ENCODE results near the gene ARL3.
A peak's percentile ranks its signal among the peaks of the same experiment; 100 is the strongest.
"Not testable (repeated sequence)": the region's sequence is repeated elsewhere in the genome, so short reads cannot be mapped to it uniquely, and the experiment has no call there.

Gene ARL3

DNA sequence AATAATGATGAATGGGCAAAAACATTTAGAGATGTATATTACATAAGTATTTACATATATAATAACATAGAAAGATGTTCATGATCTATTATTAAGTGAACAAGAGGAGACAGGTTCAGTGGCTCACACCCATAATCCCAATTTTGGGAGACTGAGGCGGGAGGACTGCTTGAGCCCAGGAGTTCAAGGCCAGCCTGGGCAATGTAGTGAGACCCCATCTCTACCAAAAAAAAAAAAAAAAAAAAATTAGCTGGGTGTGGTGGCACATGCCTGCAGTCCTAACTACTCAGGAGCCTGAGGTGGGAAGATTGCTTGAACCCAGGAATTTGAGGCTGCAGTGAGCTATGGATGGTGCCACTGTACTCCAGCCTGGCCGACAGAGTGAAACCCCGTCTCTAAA lies 12.4 kb downstream of the ARL3 start:
- DNase-seq = no peak

DNA sequence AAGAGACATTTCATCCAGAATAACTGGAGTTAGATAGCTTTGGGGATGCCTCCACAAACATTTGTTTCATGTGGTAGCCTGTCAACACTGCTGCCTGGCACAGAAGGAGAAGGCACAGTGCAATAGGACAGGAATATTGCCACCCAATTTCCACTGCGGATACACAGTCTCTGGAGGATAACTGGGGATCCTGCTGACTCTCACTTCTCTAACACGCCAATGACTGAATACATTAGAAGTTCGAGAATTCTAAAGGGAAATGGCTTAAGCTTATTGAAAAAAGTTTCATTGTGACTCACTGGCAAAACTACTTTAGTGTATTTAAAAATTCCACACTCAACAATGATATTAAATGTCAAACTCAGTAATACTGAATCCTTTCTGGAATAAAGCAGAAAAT lies 12.9 kb downstream of the ARL3 start:
- DNase-seq = peak; percentile 52

DNA sequence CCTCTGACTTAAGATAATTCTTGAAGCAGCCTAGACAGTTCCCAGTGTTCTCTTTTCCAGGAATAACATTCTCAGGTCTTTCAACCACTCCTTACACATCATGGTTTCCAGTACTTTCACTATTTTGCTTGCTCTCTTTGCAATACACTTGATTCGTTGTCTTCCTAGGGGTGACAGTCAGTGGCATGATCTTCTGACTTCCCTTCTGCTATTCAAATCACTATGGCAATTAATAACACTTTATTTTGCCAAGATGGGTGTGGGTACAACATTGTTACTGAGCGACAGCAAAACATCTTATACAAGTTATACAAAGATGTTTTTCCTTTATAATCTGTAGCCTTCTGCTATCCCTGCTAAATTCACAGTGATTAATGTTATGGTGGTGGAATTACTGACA lies 15.3 kb downstream of the ARL3 start:
- no peak for DNase-seq

DNA sequence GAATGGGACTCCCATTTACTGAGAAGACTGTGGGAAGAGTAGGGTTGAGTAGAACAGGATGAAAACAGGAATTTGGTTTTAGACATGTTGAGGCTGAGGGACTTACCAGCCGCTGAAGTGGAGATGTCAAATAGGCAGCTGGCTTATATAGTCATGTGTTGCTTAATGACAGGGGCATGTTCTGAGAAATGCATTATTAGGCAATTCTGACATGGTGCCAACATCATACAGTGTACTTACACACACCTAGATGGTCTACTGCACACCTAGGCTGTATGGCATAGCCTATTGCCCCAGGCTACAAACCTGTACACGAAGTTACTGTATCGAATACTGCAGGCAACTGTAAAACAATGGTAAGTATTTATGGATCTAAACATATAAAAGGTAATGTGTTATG lies 17.5 kb downstream of the ARL3 start:
- DNase-seq = no peak

DNA sequence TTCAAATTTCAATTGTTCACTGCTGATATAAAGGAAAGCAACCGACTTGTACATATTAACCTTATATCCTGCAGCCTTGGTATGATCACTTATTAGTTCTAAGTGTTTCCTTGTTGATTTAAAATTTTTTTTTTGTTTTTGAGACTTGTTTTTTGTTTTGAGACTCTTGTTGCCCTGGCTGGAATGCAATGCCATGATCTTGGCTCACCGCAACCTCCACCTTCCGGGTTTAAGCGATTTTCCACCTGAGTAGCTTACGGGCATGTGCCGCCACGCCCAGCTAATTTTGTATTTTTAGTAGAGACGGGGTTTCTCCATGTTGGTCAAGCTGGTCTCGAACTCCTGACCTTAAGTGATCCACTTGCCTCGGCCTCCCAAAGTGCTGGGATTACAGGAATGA lies 18.8 kb downstream of the ARL3 start:
- not testable (repeated sequence) for DNase-seq

DNA sequence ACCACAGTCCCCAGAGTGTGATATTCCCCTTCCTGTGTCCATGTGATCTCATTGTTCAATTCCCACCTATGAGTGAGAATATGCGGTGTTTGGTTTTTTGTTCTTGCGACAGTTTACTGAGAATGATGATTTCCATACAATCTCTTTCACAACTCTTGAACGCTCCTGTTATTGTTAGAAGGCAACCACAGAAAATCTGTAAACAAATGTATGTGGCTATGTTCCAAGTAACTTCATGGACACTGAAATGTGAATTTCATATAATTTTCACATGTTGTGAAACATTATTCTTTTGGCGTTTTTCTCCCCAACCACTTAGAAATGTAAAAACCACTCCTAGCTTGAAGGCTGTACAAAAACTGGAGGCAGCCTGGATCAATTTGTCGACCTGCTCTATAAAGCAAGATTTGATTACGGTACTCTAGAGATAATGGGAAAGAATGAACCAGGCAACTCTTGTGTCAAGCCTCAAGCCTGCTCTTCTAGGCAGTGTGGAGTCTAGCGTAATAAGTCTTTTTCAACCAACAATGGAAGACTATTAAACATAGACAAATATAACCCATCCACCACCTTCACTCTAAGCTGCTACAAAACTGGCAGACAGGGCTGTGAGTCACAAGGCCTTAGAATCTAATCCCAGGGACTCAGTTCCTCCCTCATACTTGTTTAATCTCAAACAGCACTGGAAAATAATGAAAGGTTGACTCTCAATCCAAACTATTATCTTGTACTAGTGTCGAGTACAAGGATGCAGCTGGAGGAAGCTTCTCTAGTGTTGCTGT lies 22.7 kb downstream of the ARL3 start:
- no peak for DNase-seq

DNA sequence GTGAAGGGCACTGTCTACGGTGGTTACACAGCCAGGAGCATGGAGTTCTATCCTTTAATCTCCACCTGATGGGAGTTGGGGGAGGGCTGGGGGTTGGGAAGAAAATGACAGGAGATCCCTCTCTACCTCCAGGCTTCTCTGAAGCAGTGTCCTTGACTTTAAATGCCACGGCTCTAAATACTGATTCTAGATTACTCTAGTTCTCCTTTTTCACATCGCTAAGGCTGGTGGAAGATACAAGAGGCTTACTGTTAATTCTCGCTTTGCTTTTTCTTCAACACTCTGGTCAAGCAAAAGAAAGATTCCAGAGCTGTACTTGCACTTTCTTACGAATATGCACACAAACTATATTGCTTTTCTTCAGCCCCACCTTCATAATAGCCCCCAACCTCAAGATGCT lies 30.5 kb downstream of the ARL3 start:
- DNase-seq = no peak

DNA sequence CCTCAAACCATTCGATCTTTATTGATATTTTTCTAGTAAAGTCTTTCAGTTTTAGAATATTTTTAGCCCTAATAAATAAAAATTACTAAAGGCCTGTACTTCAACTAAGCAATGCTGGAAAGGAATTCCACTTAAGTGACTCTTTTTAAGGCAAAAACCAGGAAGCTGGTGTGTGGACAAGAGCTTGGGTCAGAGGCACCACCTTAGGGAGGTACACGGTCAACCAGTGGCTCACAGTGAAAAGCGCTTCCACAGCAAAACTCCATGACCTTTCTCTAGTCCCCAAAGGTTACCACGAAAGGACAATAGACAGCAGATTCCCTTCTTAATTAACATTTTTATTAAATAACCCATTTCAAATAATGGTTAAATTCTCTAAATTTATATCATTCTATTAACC lies 31.2 kb downstream of the ARL3 start:
- DNase-seq = no peak

DNA sequence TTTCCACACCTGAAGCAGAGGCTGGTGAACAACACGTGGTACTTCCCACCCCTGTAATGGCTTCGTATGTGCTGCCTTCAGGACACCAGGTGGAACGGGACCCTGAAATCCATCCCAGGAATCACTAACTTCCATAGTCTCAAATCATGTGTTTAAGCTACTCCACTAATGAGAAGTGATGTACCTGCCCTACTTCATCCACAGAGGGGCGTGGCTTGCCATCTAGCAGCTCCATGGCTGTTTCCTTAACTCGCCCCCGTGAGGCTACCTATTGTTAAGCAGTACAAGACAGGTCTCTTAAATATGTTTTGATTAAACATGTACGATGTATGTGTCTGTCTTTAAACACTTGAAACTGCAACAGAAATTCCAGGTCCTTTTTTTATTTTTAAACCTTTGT lies 31.8 kb downstream of the ARL3 start:
- no peak for DNase-seq

DNA sequence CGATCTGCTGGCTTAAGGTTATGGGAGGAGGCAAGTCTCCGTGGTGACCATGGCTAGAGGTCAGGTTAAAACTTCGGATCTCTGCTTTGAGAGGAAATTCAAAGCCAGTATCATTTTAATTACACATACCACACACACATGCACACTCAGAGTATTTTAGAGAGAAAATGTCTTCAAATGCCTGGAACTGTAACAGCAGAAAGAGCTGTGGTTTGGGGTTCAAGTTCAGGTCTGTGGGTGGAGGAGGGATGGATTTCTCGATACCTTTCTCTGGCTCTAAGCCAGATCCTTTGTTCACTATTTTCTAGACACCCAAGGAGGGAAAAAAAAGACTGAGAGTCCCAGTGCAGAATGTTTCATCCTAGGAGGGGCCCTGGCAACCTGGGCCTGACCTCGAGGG lies 32.5 kb downstream of the ARL3 start:
- DNase-seq = no peak

DNA sequence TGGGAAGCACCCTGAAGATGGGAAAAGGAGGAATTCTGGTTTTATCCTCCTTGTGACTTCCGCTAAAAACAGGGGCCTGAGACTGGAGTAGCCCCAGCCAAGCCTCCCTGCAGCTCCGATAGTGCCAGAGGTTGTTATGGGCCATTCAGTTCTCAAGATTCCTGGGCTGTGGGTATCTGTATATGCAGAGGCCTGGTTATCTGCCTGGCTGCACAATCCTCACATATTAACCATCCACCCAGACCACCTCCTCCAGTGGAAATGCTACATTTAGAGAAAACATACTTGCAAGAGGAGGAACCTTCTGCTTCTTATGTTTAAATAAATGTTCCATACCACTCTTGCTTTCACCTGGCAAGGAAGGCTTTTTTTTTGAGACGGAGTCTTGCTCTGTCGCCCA lies 34.6 kb downstream of the ARL3 start:
- no peak for DNase-seq

DNA sequence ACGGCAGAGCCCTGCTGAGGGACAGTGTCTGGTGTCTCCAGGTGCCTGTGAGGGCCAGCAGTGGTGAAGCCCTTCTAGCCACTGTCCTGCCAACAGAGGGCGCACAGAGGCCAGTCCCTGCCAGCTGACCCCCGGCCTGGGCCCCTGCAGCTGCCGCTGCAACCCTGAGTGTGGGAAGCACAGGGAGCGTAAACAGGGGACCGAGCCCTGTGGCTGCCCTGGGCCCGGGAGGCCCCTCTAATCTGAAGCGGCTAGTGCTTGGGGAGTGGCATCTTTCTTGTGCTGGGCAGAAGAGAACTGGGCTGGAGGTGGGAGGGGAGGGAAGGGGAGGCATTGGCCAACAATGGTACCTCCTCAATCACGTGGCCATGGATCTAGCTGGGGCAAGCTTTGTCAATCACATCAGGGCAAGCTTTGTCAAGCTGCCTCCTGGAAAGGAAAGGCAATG lies 35.3 kb downstream of the ARL3 start:
- peak; percentile 53 for DNase-seq

DNA sequence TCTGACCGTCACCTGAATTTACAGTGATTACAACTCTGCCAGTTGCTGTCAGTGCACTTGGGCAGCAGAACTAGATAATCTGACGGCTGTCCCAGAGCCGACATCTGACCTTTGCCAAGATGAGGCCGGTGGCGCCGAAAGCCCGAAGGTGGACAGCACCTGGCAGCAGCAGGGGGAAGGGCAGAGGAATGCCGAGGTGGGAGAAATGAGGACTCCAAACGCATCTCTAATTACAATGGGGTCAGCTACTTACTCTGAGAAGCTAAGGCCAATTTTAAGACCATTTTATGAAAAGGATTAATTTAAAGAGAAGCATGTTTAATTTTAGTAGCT lies 36.2 kb downstream of the ARL3 start:
- no peak for DNase-seq

DNA sequence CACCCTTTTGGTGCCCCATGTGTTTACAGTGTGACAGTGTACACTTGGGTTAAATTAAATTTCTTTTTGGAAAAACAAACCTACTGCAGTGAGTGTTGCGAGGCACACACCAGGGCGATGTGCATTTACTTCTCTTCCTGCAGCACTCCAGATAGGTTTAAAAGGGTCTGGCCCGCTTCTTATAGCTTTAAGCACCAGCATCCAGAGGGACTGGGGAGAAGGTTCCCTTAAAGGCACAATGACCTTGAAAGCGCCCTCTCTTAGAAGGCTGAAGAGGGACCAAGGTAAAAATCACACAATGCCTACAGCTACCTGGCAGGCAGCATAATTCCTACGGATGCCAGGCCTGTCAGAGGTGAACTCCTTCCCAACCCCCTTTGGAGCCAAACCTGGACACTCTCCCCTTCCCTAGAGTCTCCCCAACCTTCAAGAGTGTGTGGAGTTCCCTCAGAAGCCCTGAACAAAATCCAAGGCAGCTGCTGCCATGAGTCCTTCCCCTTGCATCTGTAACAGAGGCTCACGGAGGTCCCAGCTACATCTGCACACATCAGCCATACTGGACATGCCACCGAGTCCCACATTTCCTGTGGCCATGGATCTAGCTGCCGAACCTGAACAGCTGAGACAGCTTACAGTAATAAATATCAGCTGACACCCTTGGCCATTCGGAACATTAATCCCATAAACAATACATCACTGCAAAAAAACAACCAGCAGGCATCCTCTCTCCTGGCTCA lies 36.7 kb downstream of the ARL3 start:
- no peak for DNase-seq

DNA sequence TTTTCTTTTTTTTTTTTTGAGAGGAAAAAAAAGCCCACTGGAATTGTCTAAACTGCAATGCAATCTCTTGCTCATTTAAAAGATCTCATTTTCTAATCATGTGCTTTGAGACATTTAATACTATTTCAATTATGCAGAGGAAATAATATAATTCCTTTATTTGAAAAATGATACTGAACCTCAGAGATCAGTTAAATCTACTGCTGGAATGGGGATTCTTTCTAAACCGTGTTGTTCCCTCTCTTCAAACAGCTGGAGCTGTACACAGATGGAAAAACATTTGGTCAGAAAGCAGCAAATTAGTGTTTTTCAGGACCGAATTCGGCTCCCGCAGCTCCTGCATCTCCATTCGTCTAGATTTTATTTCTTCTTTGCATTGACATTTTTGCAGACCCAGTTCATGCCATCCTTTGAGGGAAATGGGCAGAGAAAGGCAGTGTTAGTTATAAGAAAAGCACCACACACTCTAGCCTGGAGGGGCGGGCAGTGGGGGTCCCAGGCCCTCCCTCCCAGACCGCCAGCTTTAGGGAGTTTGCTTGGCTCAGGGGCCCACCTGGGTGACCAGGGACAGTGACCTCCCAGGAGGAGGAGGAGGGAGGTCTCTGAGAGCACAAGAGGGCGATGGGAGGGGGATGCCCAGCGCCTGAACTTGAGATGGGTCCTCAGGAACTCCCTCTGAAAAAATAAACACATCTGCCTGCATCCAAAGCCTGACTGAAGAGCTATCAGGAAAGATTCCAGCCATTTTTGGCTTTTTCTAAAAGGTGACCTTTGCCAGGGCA lies 37.5 kb downstream of the ARL3 start:
- DNase-seq = no peak

DNA sequence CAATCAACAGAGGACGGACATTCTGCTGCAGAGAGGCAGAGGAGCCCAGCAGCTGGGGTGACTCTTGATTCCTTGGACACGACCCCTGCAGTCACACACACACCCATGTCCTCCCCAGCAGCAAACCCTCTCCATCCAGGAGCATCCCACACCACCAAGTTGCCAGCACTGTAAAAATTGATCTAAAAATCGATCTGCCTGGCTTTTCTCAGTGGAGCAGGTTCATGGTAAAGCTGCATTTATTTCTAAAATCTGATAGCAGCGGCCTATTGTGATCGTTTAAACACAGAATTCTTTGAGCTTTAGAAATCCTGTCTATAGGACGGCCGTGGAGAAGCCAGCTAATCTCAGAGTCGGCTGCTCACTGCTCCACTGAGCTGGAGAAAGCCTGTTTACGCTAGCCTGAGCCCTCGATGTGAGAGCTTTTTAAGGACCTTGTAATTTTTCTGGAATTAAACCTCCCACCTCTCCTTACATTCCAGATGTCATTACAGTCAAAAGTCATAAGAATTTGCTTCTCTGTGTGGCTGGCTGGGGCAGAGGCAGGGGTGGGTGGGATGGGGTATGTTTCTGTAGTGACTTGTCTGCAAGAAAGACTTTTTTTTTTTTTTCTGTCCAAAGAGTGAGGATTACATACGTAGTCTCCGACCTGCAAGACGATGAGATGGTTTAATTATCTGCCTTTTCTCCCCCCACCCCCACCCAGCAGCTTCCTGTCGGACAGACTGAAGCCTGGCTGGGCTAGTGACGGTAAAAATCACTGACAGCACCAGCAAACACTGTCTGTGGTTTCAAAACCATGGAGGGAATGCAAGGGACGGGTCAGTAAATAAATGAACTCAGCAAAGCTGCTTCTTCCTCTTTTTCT lies 38.3 kb downstream of the ARL3 start:
- peak; percentile 97 for DNase-seq

DNA sequence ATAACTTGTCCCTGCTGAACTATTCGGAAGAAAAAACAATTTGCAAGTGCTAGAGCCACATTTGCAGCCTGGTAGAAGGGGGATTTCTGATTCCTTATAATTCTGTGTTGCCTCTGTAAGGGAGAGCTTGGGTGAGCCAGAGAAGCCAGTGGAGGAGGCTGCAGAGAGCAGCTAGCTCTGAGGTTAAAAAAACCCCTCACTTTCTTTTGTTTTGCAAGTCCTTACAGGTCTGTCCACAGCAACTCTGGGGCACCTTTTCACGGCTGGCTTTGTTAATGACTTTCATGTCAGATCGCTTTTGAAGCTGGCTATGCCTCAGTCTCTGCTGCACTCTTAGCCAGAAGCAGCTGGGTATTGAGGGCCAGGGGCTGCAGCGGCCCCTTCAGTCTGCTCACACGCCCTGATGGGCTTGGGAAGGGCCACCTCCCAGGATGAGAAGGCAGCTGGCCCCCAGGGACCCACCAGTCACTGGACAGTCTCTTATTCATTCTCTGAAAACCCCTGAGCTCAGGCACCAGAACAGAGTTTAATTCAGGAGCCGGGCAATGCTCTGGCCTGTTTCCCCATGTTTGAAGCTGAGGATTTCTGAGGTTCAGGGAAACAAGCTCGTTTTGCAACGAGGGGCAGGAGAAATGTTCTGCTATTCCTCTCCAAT lies 39.1 kb downstream of the ARL3 start:
- no peak for DNase-seq

DNA sequence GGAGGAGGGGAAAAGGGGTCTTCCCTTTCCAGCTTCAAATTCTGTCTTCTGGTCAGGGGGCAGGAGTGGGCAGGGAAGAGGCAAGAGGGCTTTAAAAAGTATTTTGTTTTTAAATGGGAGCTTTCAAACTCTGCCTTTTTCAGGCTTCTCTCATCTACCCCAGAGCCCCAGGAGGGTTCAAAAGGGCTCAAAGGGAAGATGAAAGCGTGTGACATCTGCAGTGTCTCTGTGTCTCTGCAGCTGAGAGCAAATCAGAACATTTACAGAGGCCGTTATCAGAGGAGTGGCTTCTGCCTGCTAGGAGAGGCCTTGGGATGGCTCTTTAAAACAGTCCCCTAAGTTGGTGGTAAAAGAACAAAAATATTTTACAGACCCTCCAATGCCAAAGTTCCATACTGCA lies 39.6 kb downstream of the ARL3 start:
- DNase-seq = no peak

DNA sequence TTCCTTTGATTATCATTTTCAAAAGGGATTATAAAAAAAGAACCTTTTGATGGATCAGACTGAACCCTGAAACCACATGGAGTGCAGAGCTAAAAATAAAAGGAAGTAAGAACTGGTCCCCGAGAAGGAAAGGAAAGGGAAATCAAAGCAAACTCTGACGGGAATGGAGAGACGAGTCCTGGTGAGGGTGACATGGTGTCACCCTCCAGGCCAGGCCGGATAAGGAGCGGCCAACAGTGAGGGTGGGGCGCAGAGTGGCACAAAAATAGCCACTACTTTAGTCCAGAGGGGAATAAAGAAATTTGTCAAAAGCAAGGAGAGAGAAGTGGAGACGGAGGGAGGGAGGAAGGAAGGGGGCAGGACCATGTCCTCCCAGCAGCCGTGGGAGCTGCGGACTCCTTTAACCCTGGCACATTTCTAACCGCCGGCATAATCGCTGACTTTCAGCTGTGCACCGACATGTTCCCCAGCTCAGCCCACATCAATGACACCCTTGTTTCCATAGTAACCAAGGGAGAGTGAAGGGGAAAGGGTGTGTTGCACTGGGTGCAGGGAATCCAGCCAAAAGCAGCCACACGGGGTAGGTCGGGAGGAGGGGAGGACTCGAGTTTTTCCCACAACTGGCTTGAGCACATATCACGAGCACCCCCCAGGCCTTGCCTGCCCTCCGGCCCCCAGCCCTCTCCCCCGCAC lies 40.2 kb downstream of the ARL3 start:
- DNase-seq = peak; percentile 77

DNA sequence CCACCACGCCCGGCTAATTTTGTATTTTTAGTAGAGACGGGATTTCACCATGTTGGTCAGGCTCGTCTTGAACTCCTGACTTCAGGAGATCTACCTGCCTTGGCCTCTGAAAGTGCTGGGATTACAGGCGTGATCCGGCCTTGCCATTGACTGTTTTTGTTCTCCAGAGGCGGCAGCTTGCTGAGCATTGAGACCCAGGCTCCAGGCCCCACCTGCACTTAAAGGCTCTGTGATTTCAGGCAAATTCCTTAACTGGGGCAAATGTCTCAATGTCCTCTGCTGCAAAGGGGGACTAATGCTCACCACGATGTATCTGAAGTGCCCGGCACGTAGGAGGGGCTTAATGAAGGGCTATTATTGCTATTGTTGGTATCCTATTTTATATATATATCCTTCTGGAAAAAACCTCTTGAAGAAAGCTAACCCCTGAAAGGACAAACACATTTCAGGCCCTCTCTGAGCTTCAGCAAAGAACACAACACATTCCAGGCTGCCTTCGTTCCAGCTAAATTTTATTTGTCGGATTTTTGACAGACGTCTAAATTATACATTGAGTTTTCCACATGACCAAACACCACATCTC lies 40.9 kb downstream of the ARL3 start:
- DNase-seq = no peak

DNA sequence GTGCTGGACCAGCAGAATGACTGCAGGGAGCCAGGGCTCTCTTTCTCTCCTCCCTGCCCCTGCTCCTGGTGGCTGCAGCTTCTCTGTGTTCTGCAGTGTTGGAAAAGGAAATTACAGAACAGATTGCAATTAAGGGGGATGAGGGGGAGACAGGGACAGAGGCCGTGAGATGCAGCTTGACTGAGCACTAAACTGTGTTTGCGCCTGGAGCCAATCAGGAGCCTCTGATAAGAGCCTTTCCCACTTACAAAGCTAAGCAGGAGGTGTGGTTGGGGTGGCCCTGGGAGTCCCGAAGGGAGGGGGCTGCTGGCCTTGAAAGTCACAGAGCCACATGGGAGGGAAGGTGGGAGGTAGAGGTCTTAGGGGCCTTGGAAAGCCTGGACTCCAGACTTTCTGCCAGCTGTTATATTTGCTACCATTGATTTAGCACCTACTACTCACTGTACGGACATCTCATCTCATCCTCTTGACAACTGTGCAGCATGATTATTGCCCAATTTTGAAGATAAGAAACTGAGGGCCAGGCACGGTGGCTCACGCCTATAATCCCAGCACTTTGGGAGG lies 43.2 kb downstream of the ARL3 start:
- no peak for DNase-seq

Data from fibroblast of skin of scalp (primary cell).